Spleen (tissue), 11 donors: ENCODE measurements around the gene THY1. TPM values are rescaled to one million over a fixed set of nuclear protein-coding genes. Genes with fewer than 3 reads are reported as not detected.
"Not testable (repeated sequence)": the region's sequence is repeated elsewhere in the genome, so short reads cannot be mapped to it uniquely, and the experiment has no call there.

Source experiments
- DNase-seq: peaks from one replicate; pipeline ENCODE4 v3.0.0-alpha.2; 2020
- H3K27ac ChIP-seq, 8 donors: fragments of 200-600 bp; sonication (generic) in 7 of 8; 1 replicate in 4 of 8; 2 replicates in 4 of 8; pipeline versions ENCODE4 v1.5.0 to v1.8.0; 2016 to 2021; ENCODE audit warnings: inconsistent platforms in 4 of 8, mild to moderate bottlenecking in 4 of 8, moderate library complexity in 1 of 8
- H3K27me3 ChIP-seq, 7 donors: fragments of 200-600 bp; sonication (generic) in 6 of 7; replicated peaks in 1 of 7; 1 replicate in 4 of 7; 2 replicates in 3 of 7; pipeline versions ENCODE4 v1.5.0 to v1.8.0; 2016 to 2021; ENCODE audit warnings: inconsistent platforms in 3 of 7, mild to moderate bottlenecking in 1 of 7
- H3K36me3 ChIP-seq, 6 donors: fragments of 200-600 bp; sonication (generic) in 5 of 6; 1 replicate in 4 of 6; 2 replicates in 2 of 6; pipeline versions ENCODE4 v1.5.0 to v1.8.0; 2016 to 2021; ENCODE audit warnings: inconsistent platforms in 2 of 6
- H3K4me1 ChIP-seq, 6 donors: fragments of 200-600 bp; sonication (generic) in 5 of 6; 1 replicate in 3 of 6; 2 replicates in 3 of 6; pipeline versions ENCODE4 v1.5.0 to v1.8.0; 2016 to 2021; ENCODE audit warnings: inconsistent platforms in 3 of 6
- H3K4me3 ChIP-seq, 8 donors: fragments of 200-600 bp; sonication (generic) in 7 of 8; 1 replicate in 4 of 8; 2 replicates in 4 of 8; pipeline versions ENCODE4 v1.5.0 to v1.8.0; 2016 to 2021; ENCODE audit warnings: inconsistent platforms in 4 of 8, mild to moderate bottlenecking in 4 of 8, moderate library complexity in 2 of 8
- H3K9me3 ChIP-seq, 8 donors: fragments of 200-600 bp; sonication (generic) in 7 of 8; 1 replicate in 4 of 8; 2 replicates in 4 of 8; pipeline versions ENCODE4 v1.5.0 to v1.8.0; 2016 to 2021; ENCODE audit warnings: inconsistent platforms in 4 of 8
- CTCF ChIP-seq, 11 experiments: fragments of 200-600 bp in 7 of 11; fragments of 450-650 bp in 4 of 11; sonication (generic) in 4 of 11; IDR thresholded peaks in 8 of 11; conservative IDR thresholded peaks in 3 of 11; 1 replicate in 7 of 11; 2 replicates in 4 of 11; pipeline versions ENCODE4 v1.4.0 to v1.8.0; 2016 to 2021; ENCODE audit warnings: antibody characterized with exemption in 11 of 11, inconsistent platforms in 4 of 11, mild to moderate bottlenecking in 1 of 11
- POLR2A ChIP-seq, 3 donors: fragments of 450-650 bp; IDR thresholded peaks; one replicate each; pipeline ENCODE4 v1.5.1; 2017; ENCODE audit warnings: antibody characterized with exemption in 3 of 3, mild to moderate bottlenecking in 1 of 3
- POLR2AphosphoS5 ChIP-seq, 3 donors: sonication (generic); formaldehyde crosslinking; IDR thresholded peaks; one replicate each; pipeline ENCODE4 v1.5.1; 2017; ENCODE audit warnings: antibody characterized with exemption in 3 of 3
- WGBS, 5 donors: extraction: QIAGEN DNeasy Blood & Tissue Kit in 3 of 5; methylation state at CpG; one replicate each; pipeline versions ENCODE4 v1.1.5 to v1.1.7; 2013 to 2018; 5-methylcytosine and 5-hydroxymethylcytosine counted together
- intact Hi-C: fragments of 100-400 bp; cut with DNase I; formaldehyde crosslinking; loops from one replicate; pipeline ENCODE4 v1.15.0; 2023; ENCODE audit warnings: low total_unique reads
- polyA plus RNA-seq, 3 donors: library from polyadenylated mRNA; stranded (reverse); fragments of 200-250 nt; gene quantifications; one replicate each; pipeline ENCODE4 v1.2.1, GENCODE V29; 2013
- total RNA-seq, 7 donors: library from RNA; depleted of rRNA in 3 of 7; stranded (reverse); fragments of >200 nt in 3 of 7; fragmentation: NEBNext Ultra II Directional in 4 of 7; extraction: Animal tissue kit (Norgen Biotek cat#: 25700) in 4 of 7; gene quantifications; one replicate each; pipeline versions ENCODE4 v1.1.0 to v1.2.1, GENCODE V29; 2016 to 2021
- donor health status: healthy with polysubstance abuse.
- donor health status: DM: no; HTN: no; CAD: no; lungs with moderate emphysema.
- donor health status: DM: no; HTN: no; CAD: no.
- donor health status: Bipolar disorder and iron deficiency.
- donor health status: healthy.
- donor health status: DM: no; HTN: no; CAD: no.
- donor health status: DM: yes; HTN: yes; CAD: no.

Gene THY1
- total and polyA plus RNA-seq, 10 donors = 6.1 to 29.4 (median 14.2) TPM

GRCh38 chr11:119384332-119384731 is 38.6 kb downstream of the THY1 start:
- Histone ChIP-seq H3K9me3 (no peaks in the 10 kb centered on the region), H3K27me3 (peaks cover 0 to 59% (median 0%) of the 10 kb centered on the region in 7 donors), H3K4me3 (no peak overlapping the region), H3K4me1 (peaks cover 0 to 24% (median 17%) of the 10 kb centered on the region in 6 donors), H3K36me3 (no peaks in the 10 kb centered on the region), H3K27ac (no peak overlapping the region)
- no peak for TF ChIP-seq POLR2A (IDR thresholded peaks at IDR 0.05)
- no peak for TF ChIP-seq CTCF (IDR thresholded peaks at IDR 0.05 in 8 of 11, conservative IDR thresholded peaks at IDR 0.05 in 3 of 11)
- TF ChIP-seq POLR2AphosphoS5 (IDR thresholded peaks at IDR 0.05) = no peak
- intact Hi-C loops = no loop called here
- WGBS, 5 donors = 84 to 91% (median 88%) methylated on average over 2 of the region's 2 CpGs
- no peak for DNase-seq

GRCh38 chr11:119382513-119382912 is 40.5 kb downstream of the THY1 start:
- Histone ChIP-seq H3K4me3 (peak overlapping the region in 2 of 8 donors; percentile 50 to 74), H3K4me1 (peaks cover 0 to 24% (median 17%) of the 10 kb centered on the region in 6 donors), H3K27me3 (peaks cover 0 to 50% (median 0%) of the 10 kb centered on the region in 7 donors)
- H3K27ac ChIP-seq, DNase-seq, H3K9me3 ChIP-seq, intact Hi-C loops, H3K36me3 ChIP-seq: not testable (repeated sequence)
- WGBS, 5 donors = 89 to 91% (median 90%) methylated on average over 14 of the region's 14 CpGs

- no peak for DNase-seq
- Histone ChIP-seq H3K9me3 (no peaks in the 10 kb centered on the region), H3K36me3 (no peaks in the 10 kb centered on the region), H3K4me3 (peak overlapping the region; percentile 37 to 74 (median 49)), H3K27me3 (peaks cover 0 to 46% (median 0%) of the 10 kb centered on the region in 7 donors), H3K4me1 (peaks cover 0 to 24% (median 17%) of the 10 kb centered on the region in 6 donors), H3K27ac (no peak overlapping the region)
- TF ChIP-seq POLR2A (IDR thresholded peaks at IDR 0.05) = no peak
- no peak for TF ChIP-seq POLR2AphosphoS5 (IDR thresholded peaks at IDR 0.05)
- TF ChIP-seq CTCF (IDR thresholded peaks at IDR 0.05 in 8 of 11, conservative IDR thresholded peaks at IDR 0.05 in 3 of 11) = no peak
- intact Hi-C loops = no loop called here
- WGBS, 5 donors = 9 to 15% (median 10%) methylated on average over 9 of the region's 9 CpGs
These were observed 40.9 kb downstream of the THY1 start for GRCh38 chr11:119382101-119382500.

GRCh38 chr11:119381181-119381988 is 41.6 kb downstream of the THY1 start, which contains the start of gene USP2:
Gene USP2, minus strand, starts transcription at chr11:119381690. Its CDS starts 8,210 bp downstream, at chr11:119373480.
- Histone ChIP-seq H3K27me3 (peaks cover 0 to 44% (median 0%) of the 10 kb centered on the region in 7 donors), H3K36me3 (no peaks in the 10 kb centered on the region), H3K4me1 (peaks cover 0 to 28% (median 19%) of the 10 kb centered on the region in 6 donors), H3K27ac (peak within 1 kb of the TSS in 3 of 8 donors; percentile 6 to 42 (median 11)), H3K9me3 (no peaks in the 10 kb centered on the region), H3K4me3 (peak within 1 kb of the TSS; percentile 37 to 74 (median 49))
- TF ChIP-seq POLR2AphosphoS5 (IDR thresholded peaks at IDR 0.05) (peak; percentile 44 to 79 (median 74)), POLR2A (IDR thresholded peaks at IDR 0.05) (no peak), CTCF (IDR thresholded peaks at IDR 0.05 in 8 of 11, conservative IDR thresholded peaks at IDR 0.05 in 3 of 11) (peak; percentile 89 to 99 (median 96))
- WGBS, 5 donors = 0 to 1% (median 0%) methylated on average over 38 to 54 of the region's 54 CpGs
- intact Hi-C loops = no loop called here
- DNase-seq = peak; percentile 98
